NB4 (cell line): ENCODE results near the gene MRPL48.
"Not testable (repeated sequence)": the region's sequence is repeated elsewhere in the genome, so short reads cannot be mapped to it uniquely, and the experiment has no call there.

Experiments
- POLR2A ChIP-seq: IDR thresholded peaks from 2 replicates; pipeline ENCODE4 v1.6.1; 2011; ENCODE audit warnings: mild to moderate bottlenecking; ENCODE audit not compliant: insufficient read length; ENCODE audit errors: extremely low read depth
- TF ChIP-seq, protein P1 (sequence below): IDR thresholded peaks from one replicate; pipeline ENCODE4 v1.5.1; 2012; ENCODE audit warnings: low read depth, low read length

DNA sequence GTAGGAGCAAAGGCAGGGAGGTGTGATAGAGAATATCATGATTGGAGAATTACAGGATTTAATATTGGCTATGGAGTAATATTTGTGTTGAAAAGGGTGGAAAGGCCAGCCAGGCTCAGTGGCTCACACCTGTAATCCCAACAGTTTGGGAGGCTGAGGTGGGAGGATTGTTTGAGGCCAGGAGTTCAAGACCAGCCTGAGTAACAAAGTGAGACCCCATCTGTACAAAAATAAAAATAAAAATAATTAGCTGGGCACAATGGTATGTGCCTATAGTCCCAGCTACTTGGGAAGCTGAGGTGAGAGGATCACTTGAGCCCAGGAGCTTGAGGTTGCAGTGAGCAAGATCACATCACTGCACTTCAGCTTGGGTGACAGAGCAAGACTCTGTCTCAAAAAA, 2.2 kb upstream of the MRPL48 start:
- TF ChIP-seq, protein P1, sequence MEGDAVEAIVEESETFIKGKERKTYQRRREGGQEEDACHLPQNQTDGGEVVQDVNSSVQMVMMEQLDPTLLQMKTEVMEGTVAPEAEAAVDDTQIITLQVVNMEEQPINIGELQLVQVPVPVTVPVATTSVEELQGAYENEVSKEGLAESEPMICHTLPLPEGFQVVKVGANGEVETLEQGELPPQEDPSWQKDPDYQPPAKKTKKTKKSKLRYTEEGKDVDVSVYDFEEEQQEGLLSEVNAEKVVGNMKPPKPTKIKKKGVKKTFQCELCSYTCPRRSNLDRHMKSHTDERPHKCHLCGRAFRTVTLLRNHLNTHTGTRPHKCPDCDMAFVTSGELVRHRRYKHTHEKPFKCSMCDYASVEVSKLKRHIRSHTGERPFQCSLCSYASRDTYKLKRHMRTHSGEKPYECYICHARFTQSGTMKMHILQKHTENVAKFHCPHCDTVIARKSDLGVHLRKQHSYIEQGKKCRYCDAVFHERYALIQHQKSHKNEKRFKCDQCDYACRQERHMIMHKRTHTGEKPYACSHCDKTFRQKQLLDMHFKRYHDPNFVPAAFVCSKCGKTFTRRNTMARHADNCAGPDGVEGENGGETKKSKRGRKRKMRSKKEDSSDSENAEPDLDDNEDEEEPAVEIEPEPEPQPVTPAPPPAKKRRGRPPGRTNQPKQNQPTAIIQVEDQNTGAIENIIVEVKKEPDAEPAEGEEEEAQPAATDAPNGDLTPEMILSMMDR: not testable (repeated sequence)
- not testable (repeated sequence) for TF ChIP-seq POLR2A
